Measurements from ENCODE around the gene HMGN3. TPM values are rescaled to one million over a fixed set of nuclear protein-coding genes. Genes with fewer than 3 reads are reported as not detected.

Gene HMGN3
- total RNA-seq, 1 experiment from 2014 or later = 113 TPM

DNA sequence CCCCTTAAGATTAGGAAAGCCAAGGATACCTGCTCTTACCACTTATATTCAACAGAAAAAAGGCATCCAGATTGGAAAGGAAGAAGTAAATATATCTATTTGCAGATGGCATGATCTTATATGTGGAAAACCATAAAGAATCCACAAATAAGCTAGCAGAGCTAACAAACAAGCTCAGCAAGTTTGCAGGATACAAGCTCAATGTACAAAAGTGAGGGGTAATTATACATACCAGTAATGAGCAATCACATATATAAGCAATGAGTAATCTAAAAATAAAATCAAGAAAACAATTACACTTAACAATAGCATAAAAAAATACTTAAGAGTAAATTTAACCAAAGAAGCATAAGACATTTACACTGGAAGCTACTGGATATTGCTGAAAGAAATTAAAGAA, 31.6 kb upstream of the HMGN3 start:
- Histone ChIP-seq H3K9me3 (ENCODE audit: low read length) (no peaks in the 10 kb centered on the region), H3K36me3 (ENCODE audit: low read depth, low read length) (no peaks in the 10 kb centered on the region), H3F3A (ENCODE audit: low read length, unreplicated experiment) (no peaks in the 10 kb centered on the region), H3K4me3 (ENCODE audit: low read length) (no peak overlapping the region), H4K20me1 (ENCODE audit: low read length) (no peaks in the 10 kb centered on the region), H3K4me2 (ENCODE audit: low read length) (no peak overlapping the region), H3K27ac (ENCODE audit: low read length) (no peak overlapping the region), H3K27me3 (ENCODE audit: low read length) (no peaks in the 10 kb centered on the region), H3K9ac (ENCODE audit: low read length) (no peak overlapping the region), H2AFZ (ENCODE audit: low read length) (no peak overlapping the region), H3K79me2 (ENCODE audit: low read length) (no peaks in the 10 kb centered on the region), H3K9me2 (replicated peaks; ENCODE audit: low read length) (no peaks in the 10 kb centered on the region), H3K4me1 (ENCODE audit: insufficient read depth, low read length) (peaks cover 7% of the 10 kb centered on the region; the same call in 1 of the 2 replicates)
- intact Hi-C loops (cut with micrococcal nuclease) = no loop called here
- TF ChIP-seq EZH2phosphoT487 (IDR thresholded peaks at IDR 0.05; ENCODE audit: borderline replicate concordance, low read length) (no peak), EZH2 (IDR thresholded peaks at IDR 0.05; ENCODE audit: low read length, unreplicated experiment) (no peak)
- TF ChIP-seq, protein P1, sequence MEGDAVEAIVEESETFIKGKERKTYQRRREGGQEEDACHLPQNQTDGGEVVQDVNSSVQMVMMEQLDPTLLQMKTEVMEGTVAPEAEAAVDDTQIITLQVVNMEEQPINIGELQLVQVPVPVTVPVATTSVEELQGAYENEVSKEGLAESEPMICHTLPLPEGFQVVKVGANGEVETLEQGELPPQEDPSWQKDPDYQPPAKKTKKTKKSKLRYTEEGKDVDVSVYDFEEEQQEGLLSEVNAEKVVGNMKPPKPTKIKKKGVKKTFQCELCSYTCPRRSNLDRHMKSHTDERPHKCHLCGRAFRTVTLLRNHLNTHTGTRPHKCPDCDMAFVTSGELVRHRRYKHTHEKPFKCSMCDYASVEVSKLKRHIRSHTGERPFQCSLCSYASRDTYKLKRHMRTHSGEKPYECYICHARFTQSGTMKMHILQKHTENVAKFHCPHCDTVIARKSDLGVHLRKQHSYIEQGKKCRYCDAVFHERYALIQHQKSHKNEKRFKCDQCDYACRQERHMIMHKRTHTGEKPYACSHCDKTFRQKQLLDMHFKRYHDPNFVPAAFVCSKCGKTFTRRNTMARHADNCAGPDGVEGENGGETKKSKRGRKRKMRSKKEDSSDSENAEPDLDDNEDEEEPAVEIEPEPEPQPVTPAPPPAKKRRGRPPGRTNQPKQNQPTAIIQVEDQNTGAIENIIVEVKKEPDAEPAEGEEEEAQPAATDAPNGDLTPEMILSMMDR (conservative IDR thresholded peaks at IDR 0.05; ENCODE audit: low read depth, low read length) = no peak
- no TSS peak for BruUV-seq (replicated peaks)
- CTCF ChIA-PET = no interaction called here
- no peak for ATAC-seq
- POLR2A ChIA-PET (ENCODE audit: unreplicated experiment) = interaction anchor here (0.6 kb wide), 1 partner anchor 9 kb away, joined by 3 read pairs; no protein-coding TSS in a partner anchor
- DNase-seq = peak; percentile 7

GRCh38 chr6:79263359-79263758, 28.9 kb upstream of the HMGN3 start:
- H3K27ac ChIP-seq (ENCODE audit: low read length) = no peak overlapping the region
- H3K4me3 ChIP-seq (ENCODE audit: low read length) = no peak overlapping the region
- H3K9me3 ChIP-seq (ENCODE audit: low read length) = no peaks in the 10 kb centered on the region
- H3K27me3 ChIP-seq (ENCODE audit: low read length) = no peaks in the 10 kb centered on the region
- no peak overlapping the region for H3K9ac ChIP-seq (ENCODE audit: low read length)
- TF ChIP-seq EZH2 (IDR thresholded peaks at IDR 0.05; ENCODE audit: low read length, unreplicated experiment) (no peak), EZH2phosphoT487 (IDR thresholded peaks at IDR 0.05; ENCODE audit: borderline replicate concordance, low read length) (no peak)
- TF ChIP-seq, protein P1 (conservative IDR thresholded peaks at IDR 0.05; ENCODE audit: low read depth, low read length) = no peak
- intact Hi-C loops (cut with micrococcal nuclease) = no loop called here
- H3K36me3 ChIP-seq (ENCODE audit: low read depth, low read length) = no peaks in the 10 kb centered on the region
- DNase-seq (no peak), ATAC-seq (no peak)
- H3K4me1 ChIP-seq (ENCODE audit: insufficient read depth, low read length) = peaks cover 7% of the 10 kb centered on the region; the same call in 1 of the 2 replicates
- H3K79me2 ChIP-seq (ENCODE audit: low read length) = no peaks in the 10 kb centered on the region
- ChIA-PET POLR2A (ENCODE audit: unreplicated experiment) (no interaction called here), CTCF (no interaction called here)
- no peak overlapping the region for H3K4me2 ChIP-seq (ENCODE audit: low read length)
- no peaks in the 10 kb centered on the region for H3K9me2 ChIP-seq (replicated peaks; ENCODE audit: low read length)
- no peaks in the 10 kb centered on the region for H3F3A ChIP-seq (ENCODE audit: low read length, unreplicated experiment)
- H2AFZ ChIP-seq (ENCODE audit: low read length) = no peak overlapping the region
- BruUV-seq (replicated peaks) = no TSS peak
- H4K20me1 ChIP-seq (ENCODE audit: low read length) = no peaks in the 10 kb centered on the region

DNA sequence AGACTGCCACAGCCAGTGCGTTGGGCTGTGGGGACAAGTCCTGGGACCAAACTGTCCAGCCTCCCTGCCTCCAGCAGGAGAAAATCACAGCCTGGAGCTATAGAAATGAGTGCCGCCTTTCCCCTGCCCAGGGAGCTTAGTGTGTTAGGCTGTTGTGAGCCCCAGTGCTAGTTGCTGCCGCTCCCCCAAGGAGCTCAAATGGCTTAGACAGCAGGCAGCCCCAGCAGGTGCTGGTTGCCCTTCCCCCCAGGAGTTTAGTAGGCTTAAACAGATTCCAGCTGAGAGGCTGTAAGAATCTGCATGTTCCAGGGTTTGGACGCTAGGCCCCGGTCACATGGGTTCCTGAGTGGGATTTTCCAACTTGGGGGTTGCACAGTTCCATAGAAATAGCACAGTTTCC, 27.2 kb upstream of the HMGN3 start:
- intact Hi-C loops (cut with micrococcal nuclease) = no loop called here
- Histone ChIP-seq H4K20me1 (ENCODE audit: low read length) (no peaks in the 10 kb centered on the region), H3K9me2 (replicated peaks; ENCODE audit: low read length) (no peaks in the 10 kb centered on the region), H3K27ac (ENCODE audit: low read length) (no peak overlapping the region), H3K27me3 (ENCODE audit: low read length) (no peaks in the 10 kb centered on the region), H2AFZ (ENCODE audit: low read length) (no peak overlapping the region), H3K4me2 (ENCODE audit: low read length) (no peak overlapping the region), H3F3A (ENCODE audit: low read length, unreplicated experiment) (no peaks in the 10 kb centered on the region), H3K9ac (ENCODE audit: low read length) (no peak overlapping the region), H3K9me3 (ENCODE audit: low read length) (no peaks in the 10 kb centered on the region), H3K4me1 (ENCODE audit: insufficient read depth, low read length) (peaks cover 7% of the 10 kb centered on the region; the same call in 1 of the 2 replicates), H3K4me3 (ENCODE audit: low read length) (no peak overlapping the region), H3K79me2 (ENCODE audit: low read length) (no peaks in the 10 kb centered on the region), H3K36me3 (ENCODE audit: low read depth, low read length) (no peaks in the 10 kb centered on the region)
- ChIA-PET POLR2A (ENCODE audit: unreplicated experiment) (no interaction called here), CTCF (no interaction called here)
- no peak for DNase-seq
- TF ChIP-seq EZH2 (IDR thresholded peaks at IDR 0.05; ENCODE audit: low read length, unreplicated experiment) (no peak), EZH2phosphoT487 (IDR thresholded peaks at IDR 0.05; ENCODE audit: borderline replicate concordance, low read length) (no peak)
- TF ChIP-seq, protein P1 (conservative IDR thresholded peaks at IDR 0.05; ENCODE audit: low read depth, low read length) = no peak
- no peak for ATAC-seq
- no TSS peak for BruUV-seq (replicated peaks)
